ENCODE data around the gene MAGI1. TPM values are rescaled to one million over a fixed set of nuclear protein-coding genes. Genes with fewer than 3 reads are reported as not detected.

The MAGI1 gene
- total RNA-seq, 2 donors from 2014 or later = 37.5 to 51.6 TPM

DNA sequence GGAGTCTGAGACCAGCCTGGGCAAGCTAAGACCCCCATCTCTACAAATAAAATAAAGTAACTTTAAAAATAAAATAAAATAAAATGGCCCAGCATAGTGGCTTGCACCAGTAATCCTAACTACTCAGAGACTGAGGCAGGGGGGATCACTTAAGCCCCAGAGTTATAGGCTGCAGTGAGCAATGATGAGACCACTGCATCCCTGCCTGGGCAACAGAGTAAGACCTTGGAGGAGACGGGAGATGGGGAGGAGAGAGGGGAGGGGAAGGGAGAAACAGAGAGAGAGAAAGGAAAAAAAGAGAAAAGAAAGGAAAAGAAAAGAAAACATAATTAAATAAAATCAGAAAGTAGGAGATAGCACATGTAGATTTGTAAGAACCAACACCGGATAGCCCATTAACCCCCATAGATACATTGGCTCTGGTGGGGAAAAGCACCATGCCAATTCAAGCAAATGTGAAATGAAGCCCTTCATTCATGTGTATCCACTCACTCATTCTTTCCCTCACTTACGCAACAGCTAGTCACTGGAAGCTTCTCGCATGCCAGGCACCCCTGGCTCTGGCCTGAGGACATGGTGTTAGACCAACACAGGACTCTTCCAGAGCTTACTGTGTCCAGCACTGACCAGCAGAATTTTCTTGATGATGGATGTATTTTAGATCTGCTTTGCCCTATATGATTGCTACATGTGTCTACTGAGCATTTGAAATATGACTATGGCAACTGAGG is 183.2 kb downstream of the MAGI1 start:
- H3K4me1 ChIP-seq (replicated peaks) = no peaks in the 10 kb centered on the region
- H3K27me3 ChIP-seq (replicated peaks; ENCODE audit: insufficient read depth) = no peaks in the 10 kb centered on the region
- intact Hi-C loops (cut with DNase I) = no loop called here
- TF ChIP-seq, protein P1, sequence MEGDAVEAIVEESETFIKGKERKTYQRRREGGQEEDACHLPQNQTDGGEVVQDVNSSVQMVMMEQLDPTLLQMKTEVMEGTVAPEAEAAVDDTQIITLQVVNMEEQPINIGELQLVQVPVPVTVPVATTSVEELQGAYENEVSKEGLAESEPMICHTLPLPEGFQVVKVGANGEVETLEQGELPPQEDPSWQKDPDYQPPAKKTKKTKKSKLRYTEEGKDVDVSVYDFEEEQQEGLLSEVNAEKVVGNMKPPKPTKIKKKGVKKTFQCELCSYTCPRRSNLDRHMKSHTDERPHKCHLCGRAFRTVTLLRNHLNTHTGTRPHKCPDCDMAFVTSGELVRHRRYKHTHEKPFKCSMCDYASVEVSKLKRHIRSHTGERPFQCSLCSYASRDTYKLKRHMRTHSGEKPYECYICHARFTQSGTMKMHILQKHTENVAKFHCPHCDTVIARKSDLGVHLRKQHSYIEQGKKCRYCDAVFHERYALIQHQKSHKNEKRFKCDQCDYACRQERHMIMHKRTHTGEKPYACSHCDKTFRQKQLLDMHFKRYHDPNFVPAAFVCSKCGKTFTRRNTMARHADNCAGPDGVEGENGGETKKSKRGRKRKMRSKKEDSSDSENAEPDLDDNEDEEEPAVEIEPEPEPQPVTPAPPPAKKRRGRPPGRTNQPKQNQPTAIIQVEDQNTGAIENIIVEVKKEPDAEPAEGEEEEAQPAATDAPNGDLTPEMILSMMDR (IDR thresholded peaks at IDR 0.05) = no peak
- no peak for TF ChIP-seq POLR2A (IDR thresholded peaks at IDR 0.05)
- no peak for TF ChIP-seq POLR2AphosphoS5 (IDR thresholded peaks at IDR 0.05)
- no peaks in the 10 kb centered on the region for H3K36me3 ChIP-seq
- 81% methylated on average over 4 of the region's 4 CpGs for WGBS
- H3K4me3 ChIP-seq = no peak overlapping the region
- no peak for DNase-seq (ENCODE audit: low spot score)
- no peak overlapping the region for H3K27ac ChIP-seq
- H3K9me3 ChIP-seq = no peaks in the 10 kb centered on the region

DNA sequence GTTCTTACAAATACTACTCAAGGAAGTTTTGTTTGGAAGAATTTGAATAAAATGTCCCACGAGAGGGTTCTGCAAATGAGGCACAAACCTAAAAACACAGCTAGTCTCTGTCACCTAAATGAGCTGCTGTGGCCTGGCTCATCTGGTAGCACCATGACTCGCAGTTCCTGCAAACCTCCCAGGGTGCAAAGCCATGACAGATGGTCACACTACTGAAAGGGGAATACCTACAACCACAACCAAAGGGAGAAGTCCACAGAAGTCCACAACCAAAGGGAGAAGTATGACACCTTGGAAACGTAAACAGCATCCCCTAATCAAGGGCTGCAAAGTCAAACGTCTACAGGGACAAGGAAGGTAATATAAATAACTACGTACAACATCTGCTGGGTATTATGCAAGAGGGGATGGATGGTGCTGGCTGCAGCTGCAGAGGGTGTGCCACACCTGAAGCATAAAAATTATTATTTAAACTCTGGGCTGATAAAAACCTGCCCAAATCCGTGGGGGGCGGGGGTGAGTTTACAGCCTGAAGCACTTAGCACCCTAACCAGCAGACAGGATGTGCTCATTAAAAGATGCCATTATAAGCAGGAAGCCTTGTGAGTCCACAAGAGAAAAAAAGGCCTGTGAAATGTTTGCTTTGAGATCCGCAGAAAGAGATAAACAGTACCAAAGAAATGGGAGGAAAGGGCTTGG is 184.0 kb downstream of the MAGI1 start:
- no peaks in the 10 kb centered on the region for H3K9me3 ChIP-seq
- H3K4me1 ChIP-seq (replicated peaks) = no peaks in the 10 kb centered on the region
- no peak overlapping the region for H3K4me3 ChIP-seq
- 33% methylated on average over 8 of the region's 8 CpGs for WGBS
- no peaks in the 10 kb centered on the region for H3K36me3 ChIP-seq
- peak; percentile 61 for DNase-seq (ENCODE audit: low spot score)
- no peak for TF ChIP-seq POLR2A (IDR thresholded peaks at IDR 0.05)
- peak; percentile 42 for TF ChIP-seq POLR2AphosphoS5 (IDR thresholded peaks at IDR 0.05)
- no peak overlapping the region for H3K27ac ChIP-seq
- H3K27me3 ChIP-seq (replicated peaks; ENCODE audit: insufficient read depth) = no peaks in the 10 kb centered on the region
- intact Hi-C loops (cut with DNase I) = no loop called here

DNA sequence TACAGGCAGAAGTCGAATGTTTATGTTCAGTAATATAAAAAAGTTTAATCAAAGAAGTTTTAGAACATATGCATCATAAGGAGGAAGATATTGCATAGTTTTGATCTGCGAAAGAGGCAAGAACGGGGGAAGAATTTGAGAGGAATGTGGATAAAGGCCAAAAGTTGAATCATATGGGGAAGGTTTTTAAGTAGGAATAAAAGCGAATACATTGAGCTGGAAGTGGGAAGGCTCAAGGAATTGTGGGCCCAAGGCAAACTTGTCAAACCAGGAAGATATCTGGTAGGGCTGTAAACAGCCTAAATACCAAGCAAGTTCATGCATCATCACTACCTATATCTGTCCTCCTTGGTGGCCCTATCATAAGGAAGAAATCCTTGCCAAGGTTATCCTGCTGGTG is 186.9 kb downstream of the MAGI1 start:
- WGBS = 87% methylated on average over 4 of the region's 4 CpGs
- intact Hi-C loops (cut with DNase I) = no loop called here
- Histone ChIP-seq H3K4me1 (replicated peaks) (no peaks in the 10 kb centered on the region), H3K4me3 (no peak overlapping the region), H3K9me3 (no peaks in the 10 kb centered on the region), H3K27ac (no peak overlapping the region), H3K27me3 (replicated peaks; ENCODE audit: insufficient read depth) (no peaks in the 10 kb centered on the region), H3K36me3 (no peaks in the 10 kb centered on the region)
- no peak for DNase-seq (ENCODE audit: low spot score)
- TF ChIP-seq, protein P1 (IDR thresholded peaks at IDR 0.05) = no peak
- TF ChIP-seq POLR2A (IDR thresholded peaks at IDR 0.05) (no peak), POLR2AphosphoS5 (IDR thresholded peaks at IDR 0.05) (no peak)

DNA sequence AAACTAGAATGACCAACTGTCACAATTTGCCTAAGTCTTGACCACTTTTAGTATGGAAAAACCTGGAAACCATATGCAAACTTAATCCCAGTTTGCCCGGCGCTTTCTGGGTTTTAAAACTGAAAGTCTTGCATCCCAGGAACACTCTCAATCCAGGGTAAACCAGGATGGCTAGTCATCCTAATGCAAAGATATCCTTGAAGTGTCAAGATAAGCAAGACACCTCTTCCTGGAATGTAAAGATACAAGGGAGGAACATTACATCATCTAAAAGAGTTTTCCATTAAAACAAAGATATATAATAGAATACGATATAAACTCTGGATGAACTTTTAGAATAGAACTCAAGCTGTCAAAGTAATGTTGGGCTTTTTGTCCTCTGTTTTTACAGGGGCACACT is 188.5 kb downstream of the MAGI1 start:
- no peaks in the 10 kb centered on the region for H3K36me3 ChIP-seq
- H3K27ac ChIP-seq = no peak overlapping the region
- H3K4me3 ChIP-seq = no peak overlapping the region
- TF ChIP-seq POLR2AphosphoS5 (IDR thresholded peaks at IDR 0.05) = no peak
- WGBS = 69% methylated on average over 3 of the region's 3 CpGs
- H3K4me1 ChIP-seq (replicated peaks) = no peaks in the 10 kb centered on the region
- H3K9me3 ChIP-seq = no peaks in the 10 kb centered on the region
- intact Hi-C loops (cut with DNase I) = no loop called here
- no peak for DNase-seq (ENCODE audit: low spot score)
- H3K27me3 ChIP-seq (replicated peaks; ENCODE audit: insufficient read depth) = no peaks in the 10 kb centered on the region

DNA sequence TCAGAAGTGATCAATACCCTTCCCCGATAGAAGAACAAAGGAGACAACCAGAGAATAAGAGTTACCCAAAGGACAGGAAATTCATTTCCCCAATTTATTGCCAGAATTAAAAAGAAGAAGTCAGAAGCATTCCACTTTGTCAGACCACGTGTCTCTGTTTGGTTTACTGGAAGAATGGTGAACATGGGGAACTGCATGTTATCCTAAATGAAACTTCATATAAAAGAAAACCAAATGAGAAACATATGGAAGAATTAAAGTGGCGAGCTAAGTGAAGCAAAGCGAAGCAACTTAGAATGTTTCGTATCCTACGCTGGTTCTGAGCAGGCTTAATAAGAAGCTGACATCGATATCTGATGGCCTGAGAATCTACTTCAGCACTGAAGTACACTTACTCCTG is 190.7 kb downstream of the MAGI1 start:
- 81% methylated on average over 7 of the region's 7 CpGs for WGBS
- no peak overlapping the region for H3K4me3 ChIP-seq
- TF ChIP-seq POLR2AphosphoS5 (IDR thresholded peaks at IDR 0.05) (no peak), POLR2A (IDR thresholded peaks at IDR 0.05) (no peak)
- TF ChIP-seq, protein P1 (IDR thresholded peaks at IDR 0.05) = no peak
- no peaks in the 10 kb centered on the region for H3K4me1 ChIP-seq (replicated peaks)
- H3K27me3 ChIP-seq (replicated peaks; ENCODE audit: insufficient read depth) = no peaks in the 10 kb centered on the region
- no peak for DNase-seq (ENCODE audit: low spot score)
- H3K36me3 ChIP-seq = no peaks in the 10 kb centered on the region
- no peaks in the 10 kb centered on the region for H3K9me3 ChIP-seq
- no peak overlapping the region for H3K27ac ChIP-seq
- intact Hi-C loops (cut with DNase I) = no loop called here

Measured in prostate gland (tissue), 2 donors.